PC-9 (cell line): Measurements from ENCODE around the gene ANO1. TPM values are rescaled to one million over a fixed set of nuclear protein-coding genes. Genes with fewer than 3 reads are reported as not detected.

ENCODE experiments used
- BruUV-seq: library from RNA; stranded (reverse); fragments of 400-500 nt; replicated peaks from 2 replicates; lab custom pipeline; 2021; lab: Mats Ljungman, UMichigan
- CTCF ChIA-PET: fragments of 300-600 bp; sonication (Branson Sonifier 250); formaldehyde crosslinking; loops from one replicate; lab custom pipeline; 2022; ENCODE audit warnings: antibody characterized with exemption; lab: Charles Lee
- POLR2A ChIA-PET: fragments of 300-600 bp; sonication (Branson Sonifier 250); formaldehyde crosslinking; loops from one replicate; lab custom pipeline; 2022; ENCODE audit warnings: antibody characterized with exemption; ENCODE audit not compliant: unreplicated experiment; lab: Charles Lee
- DNase-seq, 2 experiments: peaks; one replicate each; pipeline versions ENCODE4 v3.0.0 to v3.0.0-alpha.2; 2015 to 2022; ENCODE audit warnings: mixed read lengths in 1 of 2
- H2AFZ ChIP-seq: fragments of 200-600 bp; sonication (generic); 2 replicates; pipeline ENCODE4 v1.8.1; 2017; ENCODE audit warnings: antibody characterized with exemption
- H3F3A ChIP-seq: fragments of 200-600 bp; sonication (generic); 2 replicates; pipeline ENCODE4 v1.8.1; 2017; ENCODE audit warnings: antibody characterized with exemption, mild to moderate bottlenecking, low read depth; ENCODE audit not compliant: insufficient read depth
- H3K27ac ChIP-seq: fragments of 200-600 bp; sonication (generic); 2 replicates; pipeline ENCODE4 v1.6.1; 2016; ENCODE audit warnings: mixed run types
- H3K27me3 ChIP-seq: fragments of 200-600 bp; sonication (generic); 2 replicates; pipeline ENCODE4 v1.6.1; 2016; ENCODE audit warnings: low read depth, mixed run types; ENCODE audit not compliant: insufficient read depth
- H3K36me3 ChIP-seq: fragments of 200-600 bp; sonication (generic); 2 replicates; pipeline ENCODE4 v1.6.1; 2016; ENCODE audit warnings: low read depth, mixed run types
- H3K4me1 ChIP-seq: fragments of 200-600 bp; sonication (generic); replicated peaks from 2 replicates; pipeline ENCODE4 v1.6.1; 2016; ENCODE audit warnings: mixed run types; ENCODE audit not compliant: insufficient read depth
- H3K4me2 ChIP-seq: fragments of 200-600 bp; sonication (generic); 2 replicates; pipeline ENCODE4 v1.6.1; 2017; ENCODE audit warnings: mixed run types
- H3K4me3 ChIP-seq: fragments of 200-600 bp; sonication (generic); 2 replicates; pipeline ENCODE4 v1.6.1; 2016; ENCODE audit warnings: mixed run types
- H3K79me2 ChIP-seq: fragments of 200-600 bp; sonication (generic); 2 replicates; pipeline ENCODE4 v1.6.1; 2017; ENCODE audit warnings: low read depth, mixed run types
- H3K9me2 ChIP-seq: fragments of 200-600 bp; sonication (generic); 2 replicates; pipeline ENCODE4 v1.8.1; 2017; ENCODE audit warnings: mild to moderate bottlenecking; ENCODE audit not compliant: insufficient read depth
- H3K9me3 ChIP-seq: fragments of 200-600 bp; sonication (generic); 2 replicates; pipeline ENCODE4 v1.8.1; 2016; ENCODE audit warnings: low read depth; ENCODE audit not compliant: insufficient read depth
- H4K20me1 ChIP-seq: fragments of 200-600 bp; sonication (generic); 2 replicates; pipeline ENCODE4 v1.8.1; 2017; ENCODE audit not compliant: insufficient read depth
- CTCF ChIP-seq: fragments of 200-600 bp; sonication (generic); conservative IDR thresholded peaks from 2 replicates; pipeline ENCODE4 v1.6.1; 2017; ENCODE audit warnings: mixed run types, antibody characterized with exemption, mild to moderate bottlenecking, moderate library complexity
- EZH2 ChIP-seq: fragments of 200-600 bp; sonication (generic); IDR thresholded peaks from 2 replicates; pipeline ENCODE4 v1.8.0; 2017; ENCODE audit warnings: antibody characterized with exemption, low read depth
- intact Hi-C: fragments of 100-400 bp; cut with micrococcal nuclease; formaldehyde crosslinking; loops from one replicate; pipeline ENCODE4 v1.10.0; 2022; ENCODE audit not compliant: unreplicated experiment
- total RNA-seq: library from RNA; stranded (reverse); gene quantifications from 2 replicates; pipeline ENCODE4 v1.2.3, GENCODE V29; 2021

The ANO1 gene
- total RNA-seq, 1 experiment from 2014 or later: 107 TPM

- H3K4me3 ChIP-seq: no peak overlapping the region
- peaks cover 61% of the 10 kb centered on the region for H4K20me1 ChIP-seq
- H3K79me2 ChIP-seq: peaks cover 48% of the 10 kb centered on the region
- BruUV-seq: no TSS peak
- DNase-seq: no peak
- intact Hi-C loops: no loop called here
- H3K27me3 ChIP-seq: no peaks in the 10 kb centered on the region
- ChIA-PET POLR2A (no interaction called here), CTCF (interaction anchor here (0.7 kb wide), 1 partner anchor 1050 kb away, joined by 4 read pairs; no protein-coding TSS in a partner anchor)
- H3K9me2 ChIP-seq: no peaks in the 10 kb centered on the region
- no peak overlapping the region for H2AFZ ChIP-seq
- peaks cover 30% of the 10 kb centered on the region for H3K36me3 ChIP-seq
- TF ChIP-seq EZH2 (no peak), CTCF (no peak)
- H3K9me3 ChIP-seq: no peaks in the 10 kb centered on the region
- H3F3A ChIP-seq: peaks cover 70% of the 10 kb centered on the region
- H3K27ac ChIP-seq: no peak overlapping the region
- H3K4me2 ChIP-seq: peak overlapping the region; percentile 83
- peaks cover 19% of the 10 kb centered on the region for H3K4me1 ChIP-seq
Measured at GRCh38 chr11:70205766-70206165, 127.6 kb downstream of the ANO1 start.

- BruUV-seq: no TSS peak
- POLR2A ChIA-PET: no interaction called here
- no peak overlapping the region for H3K4me3 ChIP-seq
- H3K9me2 ChIP-seq: no peaks in the 10 kb centered on the region
- no peak for TF ChIP-seq EZH2
- peaks cover 61% of the 10 kb centered on the region for H4K20me1 ChIP-seq
- peaks cover 48% of the 10 kb centered on the region for H3K79me2 ChIP-seq
- CTCF ChIA-PET: interaction anchor here (0.7 kb wide), 1 partner anchor 1050 kb away, joined by 4 read pairs; no protein-coding TSS in a partner anchor
- peaks cover 19% of the 10 kb centered on the region for H3K4me1 ChIP-seq
- H3F3A ChIP-seq: peaks cover 70% of the 10 kb centered on the region
- H3K36me3 ChIP-seq: peaks cover 30% of the 10 kb centered on the region
- H3K27ac ChIP-seq: no peak overlapping the region
- no peak overlapping the region for H3K4me2 ChIP-seq
- DNase-seq: no peak
- intact Hi-C loops: no loop called here
- H2AFZ ChIP-seq: no peak overlapping the region
- H3K9me3 ChIP-seq: no peaks in the 10 kb centered on the region
- H3K27me3 ChIP-seq: no peaks in the 10 kb centered on the region
Measured at GRCh38 chr11:70206226-70206981, 128.3 kb downstream of the ANO1 start.

GRCh38 chr11:70206982-70207376 lies 128.9 kb downstream of the ANO1 start:
- Histone ChIP-seq H3K27ac (no peak overlapping the region), H3F3A (peaks cover 70% of the 10 kb centered on the region), H3K4me1 (peaks cover 17% of the 10 kb centered on the region), H3K36me3 (peaks cover 30% of the 10 kb centered on the region), H4K20me1 (peaks cover 61% of the 10 kb centered on the region), H3K4me3 (no peak overlapping the region), H3K27me3 (no peaks in the 10 kb centered on the region), H3K9me3 (no peaks in the 10 kb centered on the region), H2AFZ (no peak overlapping the region), H3K4me2 (no peak overlapping the region), H3K9me2 (no peaks in the 10 kb centered on the region), H3K79me2 (peaks cover 48% of the 10 kb centered on the region)
- no peak for DNase-seq
- intact Hi-C loops: no loop called here
- CTCF ChIA-PET: no interaction called here
- POLR2A ChIA-PET: interaction anchor here (0.6 kb wide), 1 partner anchor 9 kb away, joined by 6 read pairs; no protein-coding TSS in a partner anchor
- no peak for TF ChIP-seq EZH2
- TF ChIP-seq CTCF: no peak
- BruUV-seq: no TSS peak
